Skeletal muscle tissue (tissue), 4 donors: ENCODE data around the gene PGPEP1. TPM values are rescaled to one million over a fixed set of nuclear protein-coding genes. Genes with fewer than 3 reads are reported as not detected.
"Not testable (repeated sequence)": the region's sequence is repeated elsewhere in the genome, so short reads cannot be mapped to it uniquely, and the experiment has no call there.

Source experiments
- H3K27ac ChIP-seq: one replicate; pipeline ENCODE4 v1.7.0; 2013; ENCODE audit warnings: mild to moderate bottlenecking, low read depth, low read length, inconsistent platforms
- H3K27me3 ChIP-seq, 3 donors: one replicate each; pipeline ENCODE4 v1.7.0; 2013; ENCODE audit warnings: low read length in 3 of 3; ENCODE audit not compliant: control insufficient read depth in 3 of 3, insufficient read depth in 3 of 3
- H3K36me3 ChIP-seq, 3 donors: one replicate each; pipeline ENCODE4 v1.7.0; 2013; ENCODE audit warnings: low read length in 3 of 3; ENCODE audit not compliant: control insufficient read depth in 3 of 3, insufficient read depth in 3 of 3
- H3K4me1 ChIP-seq, 3 donors: one replicate each; pipeline ENCODE4 v1.7.0; 2013; ENCODE audit warnings: low read length in 3 of 3, mild to moderate bottlenecking in 3 of 3; ENCODE audit not compliant: control insufficient read depth in 3 of 3, insufficient read depth in 3 of 3
- H3K4me3 ChIP-seq, 3 donors: one replicate each; pipeline ENCODE4 v1.7.0; 2013; ENCODE audit warnings: low read length in 3 of 3
- H3K9ac ChIP-seq, 3 donors: one replicate each; pipeline ENCODE4 v1.7.0; 2013; ENCODE audit warnings: low read length in 3 of 3, mild to moderate bottlenecking in 3 of 3, moderate library complexity in 2 of 3, low read depth in 1 of 3
- H3K9me3 ChIP-seq, 3 donors: one replicate each; pipeline ENCODE4 v1.7.0; 2013; ENCODE audit warnings: low read length in 3 of 3; ENCODE audit not compliant: control insufficient read depth in 3 of 3
- total RNA-seq: library from RNA; depleted of rRNA; stranded (reverse); fragments of >200 nt; gene quantifications from one replicate; pipeline ENCODE4 v1.2.3, GENCODE V29; 2014
- donor health status: Osteomylitis.

PGPEP1 gene
- total RNA-seq, 1 donor from 2014 or later = 10.4 TPM

- H3K9ac ChIP-seq = peak overlapping the region; percentile 38 to 57 (median 40)
- H3K36me3 ChIP-seq = peaks cover 2 to 9% (median 6%) of the 10 kb centered on the region in 3 donors
- no peak overlapping the region for H3K4me3 ChIP-seq
- no peaks in the 10 kb centered on the region for H3K27me3 ChIP-seq
- peak overlapping the region; percentile 64 for H3K27ac ChIP-seq
- H3K4me1 ChIP-seq = peaks cover 31 to 41% (median 35%) of the 10 kb centered on the region in 3 donors
- no peaks in the 10 kb centered on the region for H3K9me3 ChIP-seq
Measured at GRCh38 chr19:18317961-18318800, 22.2 kb upstream of the PGPEP1 start.

GRCh38 chr19:18319591-18320135 lies 20.7 kb upstream of the PGPEP1 start:
- Histone ChIP-seq H3K9me3 (no peaks in the 10 kb centered on the region), H3K36me3 (no peaks in the 10 kb centered on the region), H3K4me3 (peak overlapping the region in 1 of 3 donors; percentile 6), H3K4me1 (peaks cover 44 to 54% (median 44%) of the 10 kb centered on the region in 3 donors), H3K27ac (no peak overlapping the region), H3K27me3 (no peaks in the 10 kb centered on the region), H3K9ac (peak overlapping the region in 1 of 3 donors; percentile 3)

- Histone ChIP-seq H3K4me1 (peaks cover 44 to 54% (median 46%) of the 10 kb centered on the region in 3 donors), H3K27ac (no peak overlapping the region), H3K9me3 (no peaks in the 10 kb centered on the region), H3K36me3 (no peaks in the 10 kb centered on the region), H3K27me3 (no peaks in the 10 kb centered on the region), H3K9ac (peak overlapping the region; percentile 28 to 90 (median 33)), H3K4me3 (no peak overlapping the region)
Measured at GRCh38 chr19:18320865-18321733, 19.3 kb upstream of the PGPEP1 start.

- Histone ChIP-seq H3K9ac (peak overlapping the region; percentile 28 to 94 (median 90)), H3K4me1 (peaks cover 44 to 54% (median 46%) of the 10 kb centered on the region in 3 donors), H3K27ac (no peak overlapping the region), H3K27me3 (no peaks in the 10 kb centered on the region), H3K9me3 (no peaks in the 10 kb centered on the region), H3K36me3 (no peaks in the 10 kb centered on the region), H3K4me3 (peak overlapping the region; percentile 2 to 93 (median 78))
Measured at GRCh38 chr19:18321734-18322102, 18.7 kb upstream of the PGPEP1 start.

- H3K4me1 ChIP-seq = peaks cover 44 to 54% (median 46%) of the 10 kb centered on the region in 3 donors
- peak overlapping the region; percentile 80 for H3K27ac ChIP-seq
Measured at GRCh38 chr19:18322318-18322758, 18.1 kb upstream of the PGPEP1 start.

GRCh38 chr19:18322759-18323460 lies 17.5 kb upstream of the PGPEP1 start, which contains the start of gene LSM4:
Gene LSM4 (minus strand): TSS chr19:18323076. CDS start chr19:18323020, 56 bp downstream.
- Histone ChIP-seq H3K9ac (peak within 1 kb of the TSS; percentile 90 to 94 (median 94)), H3K9me3 (no peaks in the 10 kb centered on the region), H3K27me3 (no peaks in the 10 kb centered on the region), H3K4me3 (peak within 1 kb of the TSS; percentile 86 to 93 (median 90)), H3K27ac (peak within 1 kb of the TSS; percentile 87), H3K4me1 (peaks cover 42 to 52% (median 45%) of the 10 kb centered on the region in 3 donors), H3K36me3 (no peaks in the 10 kb centered on the region)

More at GRCh38 chr19:18322318-18322758, 18.1 kb upstream of the PGPEP1 start:
- Histone ChIP-seq H3K9ac (peak overlapping the region; percentile 84 to 94 (median 90)), H3K4me3 (peak overlapping the region; percentile 78 to 93 (median 90)), H3K9me3 (no peaks in the 10 kb centered on the region), H3K27me3 (no peaks in the 10 kb centered on the region), H3K36me3 (no peaks in the 10 kb centered on the region)

GRCh38 chr19:18324373-18324731 lies 16.0 kb upstream of the PGPEP1 start:
- not testable (repeated sequence) for H3K4me3 ChIP-seq, H3K36me3 ChIP-seq, H3K9me3 ChIP-seq, H3K27me3 ChIP-seq
- Histone ChIP-seq H3K4me1 (peaks cover 42 to 52% (median 43%) of the 10 kb centered on the region in 3 donors), H3K9ac (peak overlapping the region in 2 of 3 donors; percentile 89 to 92), H3K27ac (peak overlapping the region; percentile 87)

- Histone ChIP-seq H3K9ac (no peak overlapping the region), H3K4me3 (no peak overlapping the region), H3K27ac (no peak overlapping the region), H3K4me1 (peaks cover 29 to 36% (median 34%) of the 10 kb centered on the region in 3 donors), H3K36me3 (no peaks in the 10 kb centered on the region), H3K27me3 (no peaks in the 10 kb centered on the region), H3K9me3 (no peaks in the 10 kb centered on the region)
Measured at GRCh38 chr19:18326772-18327171, 13.6 kb upstream of the PGPEP1 start.

GRCh38 chr19:18328340-18329034 lies 11.9 kb upstream of the PGPEP1 start:
- peak overlapping the region; percentile 57 to 80 (median 77) for H3K9ac ChIP-seq

More at GRCh38 chr19:18328340-18329034, 11.9 kb upstream of the PGPEP1 start:
- peak overlapping the region; percentile 54 for H3K27ac ChIP-seq
- H3K36me3 ChIP-seq = no peaks in the 10 kb centered on the region
- H3K27me3 ChIP-seq = no peaks in the 10 kb centered on the region
- H3K9me3 ChIP-seq = no peaks in the 10 kb centered on the region
- peaks cover 18 to 22% (median 22%) of the 10 kb centered on the region in 3 donors for H3K4me1 ChIP-seq
- peak overlapping the region; percentile 38 to 81 (median 64) for H3K4me3 ChIP-seq
